ENCODE measurements around the gene MAP4K2.
A peak's percentile ranks its signal among the peaks of the same experiment; 100 is the strongest.

Gene MAP4K2

DNA sequence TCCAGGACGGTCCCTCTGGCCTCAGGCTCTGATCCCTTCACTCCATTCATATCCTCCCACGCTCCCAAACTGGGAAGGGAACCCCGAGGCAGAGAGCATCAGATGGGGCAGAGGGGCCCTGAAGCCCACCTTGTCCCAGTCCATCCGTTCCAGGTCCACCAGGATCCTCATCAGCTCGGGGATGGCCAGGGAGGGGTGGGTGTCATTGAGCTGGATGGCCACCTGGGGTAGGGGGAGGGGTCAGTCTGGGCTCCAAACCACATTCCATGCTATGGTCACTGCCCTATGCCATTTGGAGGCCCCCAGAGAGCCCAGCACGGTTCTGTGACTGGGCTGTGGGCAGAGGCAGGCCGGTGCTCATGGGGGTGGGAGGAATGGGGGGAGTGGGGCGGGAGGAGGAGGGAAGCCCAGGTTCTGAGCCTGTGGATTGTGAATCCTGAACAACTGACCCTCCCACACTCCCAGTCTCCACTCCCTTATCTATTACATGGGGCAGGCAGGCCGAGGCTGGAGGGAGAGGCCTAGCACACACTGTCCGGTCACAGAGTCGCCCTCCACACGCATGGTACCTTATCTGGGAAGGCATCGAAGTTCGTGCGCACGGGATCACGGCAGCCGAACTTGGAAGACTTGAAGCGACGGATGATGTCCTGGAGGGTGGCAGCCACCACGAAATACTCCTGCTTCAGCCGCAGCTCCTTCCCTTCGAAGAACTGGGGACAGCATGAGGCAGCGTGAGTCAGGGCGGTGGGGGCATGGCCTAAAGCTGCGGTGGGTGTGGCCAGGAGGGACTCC is 48.7 kb downstream of the MAP4K2 start:
- DNase-seq (ENCODE audit: low spot score), result no peak

- DNase-seq (ENCODE audit: low spot score), result no peak
Observed at GRCh38 chr11:64753380-64754123, 49.5 kb downstream of the MAP4K2 start.

DNA sequence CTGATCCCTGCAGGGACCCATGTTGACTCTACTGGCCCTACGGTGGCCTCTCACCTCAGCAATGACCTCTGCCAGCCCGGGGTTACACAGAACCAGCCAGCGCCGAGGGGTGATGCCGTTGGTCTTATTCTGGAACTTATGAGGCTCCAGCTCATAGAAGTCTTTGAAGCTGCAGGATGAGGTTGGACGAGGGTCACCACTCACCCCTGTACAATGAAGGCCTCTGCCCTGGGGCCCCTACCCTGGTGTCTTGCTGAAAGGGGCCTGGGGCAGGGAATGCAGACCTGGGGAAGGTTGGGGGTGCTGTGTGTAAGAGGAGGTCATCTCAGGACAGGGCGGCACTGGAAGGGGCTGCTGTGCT is 50.0 kb downstream of the MAP4K2 start:
- no peak for DNase-seq (ENCODE audit: low spot score)

DNA sequence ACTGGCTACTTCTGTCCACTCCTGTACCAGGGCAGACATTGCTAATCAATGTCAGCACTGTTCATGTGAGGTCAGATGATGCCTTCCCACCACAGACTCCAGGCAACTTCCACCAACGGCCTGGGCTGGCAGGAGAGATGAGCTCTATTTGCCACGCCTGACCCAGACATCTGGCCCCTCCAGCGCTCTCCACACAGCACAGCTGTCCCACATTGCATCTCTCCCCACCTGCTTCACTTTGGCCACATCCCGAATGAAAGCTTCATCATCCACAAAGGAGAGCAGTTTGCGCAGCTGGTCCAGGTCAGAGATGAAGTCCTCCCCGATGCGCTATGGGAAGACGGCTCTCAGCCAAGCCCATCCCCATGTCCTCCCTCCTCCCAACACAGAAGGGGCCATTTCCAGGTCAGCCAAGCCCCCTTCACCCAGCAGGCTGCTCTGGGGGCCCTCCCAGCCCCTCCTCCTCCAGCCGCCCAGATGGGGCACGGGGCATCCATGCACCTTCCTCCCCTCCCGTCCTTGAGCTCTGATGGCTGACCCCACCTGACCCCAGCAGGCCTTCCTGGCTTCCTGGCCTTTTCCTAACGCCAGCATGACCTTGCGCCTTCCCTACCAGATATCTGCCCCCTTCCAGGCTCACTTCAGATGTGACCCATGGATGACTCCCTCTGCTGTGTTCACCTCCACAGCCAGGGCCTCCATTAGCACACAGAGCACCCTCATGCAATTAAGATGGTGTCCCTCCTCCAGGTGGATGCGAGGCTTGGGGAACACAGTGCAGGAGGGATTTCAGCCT is 50.6 kb downstream of the MAP4K2 start:
- DNase-seq (ENCODE audit: low spot score), result no peak

DNA sequence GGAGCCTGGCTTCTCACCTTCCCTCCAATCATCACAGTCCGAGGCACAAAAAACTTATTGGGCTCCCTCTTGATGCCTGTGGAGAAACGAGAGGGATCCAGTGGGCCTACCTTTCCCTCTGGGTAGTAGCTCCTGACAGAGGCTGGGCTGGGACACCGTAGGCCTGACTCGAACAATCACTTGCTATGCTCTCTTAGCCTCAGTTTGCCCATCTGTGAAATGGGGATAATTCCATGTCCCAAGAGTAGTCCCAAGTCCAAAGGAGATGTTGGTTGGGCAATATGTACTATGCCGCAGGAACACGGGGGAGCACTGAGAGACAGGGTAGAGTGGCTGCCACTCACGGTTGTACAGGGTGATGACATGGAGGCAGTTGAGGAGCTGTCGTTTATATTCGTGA is 51.4 kb downstream of the MAP4K2 start:
- no peak for DNase-seq (ENCODE audit: low spot score)

- no peak for DNase-seq (ENCODE audit: low spot score)
Observed at GRCh38 chr11:64751136-64751535, 51.9 kb downstream of the MAP4K2 start.

- no peak for DNase-seq (ENCODE audit: low spot score)
Observed at GRCh38 chr11:64750361-64751054, 52.5 kb downstream of the MAP4K2 start.

DNA sequence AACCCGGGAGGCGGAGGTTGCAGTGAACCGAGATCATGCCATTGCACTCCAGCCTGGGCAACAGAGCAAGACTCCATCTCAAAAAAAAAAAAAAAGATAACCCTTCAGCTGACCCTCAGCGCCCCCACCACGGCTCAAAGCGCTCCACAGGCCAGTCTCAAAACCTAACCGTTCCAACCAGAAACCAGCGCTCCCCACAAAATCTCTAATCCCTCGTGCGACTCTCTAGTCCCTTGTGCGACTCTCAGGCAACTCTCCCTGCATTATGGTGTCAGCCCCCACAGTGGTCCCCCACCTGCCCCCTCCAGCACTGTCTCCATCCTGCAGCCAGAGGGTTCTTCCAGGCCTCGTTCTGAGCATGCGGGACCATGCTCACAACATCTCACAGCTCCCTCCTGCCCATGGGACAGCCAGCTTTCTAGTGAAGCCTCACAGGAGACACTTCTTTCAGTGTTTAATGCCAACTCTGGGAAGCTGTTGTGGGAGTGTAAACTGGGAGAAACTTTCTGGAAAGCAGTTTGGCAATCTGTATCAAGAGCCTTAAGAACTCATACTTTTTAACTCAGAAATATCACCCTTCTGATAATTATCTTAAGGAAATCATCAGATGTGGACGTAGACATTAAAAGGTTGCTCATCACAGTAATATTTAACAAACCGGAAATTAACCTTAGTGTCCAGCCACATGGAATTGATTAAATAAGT is 54.9 kb downstream of the MAP4K2 start:
- DNase-seq (ENCODE audit: low spot score), result no peak

GRCh38 chr11:64746486-64746885 is 56.5 kb downstream of the MAP4K2 start:
- no peak for DNase-seq (ENCODE audit: low spot score)

GRCh38 chr11:64745521-64746328 is 57.3 kb downstream of the MAP4K2 start:
- DNase-seq (ENCODE audit: low spot score), result peak; percentile 44

DNA sequence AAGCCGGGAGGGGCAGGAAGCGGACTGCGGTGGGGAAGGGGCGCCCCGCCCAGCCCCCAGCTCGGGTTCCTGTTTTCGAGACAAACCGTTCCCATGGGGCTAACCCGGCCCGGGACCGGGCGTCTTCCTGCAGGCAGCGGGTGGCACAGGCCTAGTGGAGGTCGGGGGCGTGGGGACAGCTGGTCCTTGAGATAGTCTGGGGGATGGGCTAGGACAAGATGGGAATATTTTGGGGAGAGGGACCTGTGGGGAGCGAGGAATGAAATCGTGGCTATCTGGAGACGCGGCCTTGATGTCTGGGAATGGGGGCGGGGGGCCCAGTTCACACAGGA is 57.9 kb downstream of the MAP4K2 start:
- no peak for DNase-seq (ENCODE audit: low spot score)

GRCh38 chr11:64744544-64745188 is 58.3 kb downstream of the MAP4K2 start:
- DNase-seq (ENCODE audit: low spot score), result no peak

DNA sequence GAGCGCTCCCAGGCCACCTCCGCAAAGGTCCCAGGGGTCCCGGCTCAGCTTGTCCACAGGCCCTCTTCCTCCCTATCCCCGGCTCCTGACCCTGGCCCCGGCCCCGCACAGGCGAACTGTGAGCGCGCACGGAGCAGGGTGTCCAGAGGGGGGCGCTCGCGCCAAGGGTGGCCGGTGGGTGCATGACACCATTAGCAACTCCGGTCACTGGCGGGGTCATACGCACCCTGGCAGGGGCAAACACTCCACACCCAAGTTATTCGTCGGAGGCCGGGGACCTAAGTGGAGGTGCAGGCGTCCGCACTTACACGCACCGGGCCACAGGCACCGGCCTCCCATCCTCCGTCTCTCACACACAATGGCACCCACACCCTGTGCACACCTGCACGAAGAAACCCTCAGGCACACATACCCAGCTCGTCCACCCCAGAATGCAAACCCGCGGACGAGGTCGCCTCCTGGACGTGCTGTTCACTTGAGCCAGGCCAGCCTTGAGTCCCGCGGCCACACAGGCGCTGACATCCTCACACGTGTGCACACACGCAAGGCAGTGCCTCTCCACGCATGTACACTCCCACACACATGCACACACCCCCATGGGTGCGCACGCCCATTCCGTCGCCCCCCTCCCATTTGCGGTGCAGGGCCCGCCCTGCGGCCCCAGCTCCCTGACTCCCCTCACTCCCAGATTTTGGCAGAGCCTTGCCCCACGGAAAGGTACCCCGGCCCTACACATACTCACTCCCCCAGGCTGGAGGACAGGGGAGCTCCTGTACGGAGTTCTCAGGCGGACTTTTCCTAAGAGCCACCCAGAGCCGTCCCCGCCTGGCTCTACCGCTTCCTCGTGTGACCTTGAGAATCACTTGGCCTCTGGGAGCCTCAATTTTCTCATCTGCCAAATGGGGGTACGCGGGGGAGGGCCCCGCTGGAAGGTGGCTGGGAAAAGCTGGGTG is 59.1 kb downstream of the MAP4K2 start, which contains the start of gene RASGRP2:
TSS of gene RASGRP2 (minus strand) at position 552 of the 953 bp plus-strand sequence. CDS start 1,276 bp downstream, outside the sequence.
- DNase-seq (ENCODE audit: low spot score), result no peak

GRCh38 chr11:64742889-64743590 is 60.0 kb downstream of the MAP4K2 start:
- DNase-seq (ENCODE audit: low spot score), result peak; percentile 71

DNA sequence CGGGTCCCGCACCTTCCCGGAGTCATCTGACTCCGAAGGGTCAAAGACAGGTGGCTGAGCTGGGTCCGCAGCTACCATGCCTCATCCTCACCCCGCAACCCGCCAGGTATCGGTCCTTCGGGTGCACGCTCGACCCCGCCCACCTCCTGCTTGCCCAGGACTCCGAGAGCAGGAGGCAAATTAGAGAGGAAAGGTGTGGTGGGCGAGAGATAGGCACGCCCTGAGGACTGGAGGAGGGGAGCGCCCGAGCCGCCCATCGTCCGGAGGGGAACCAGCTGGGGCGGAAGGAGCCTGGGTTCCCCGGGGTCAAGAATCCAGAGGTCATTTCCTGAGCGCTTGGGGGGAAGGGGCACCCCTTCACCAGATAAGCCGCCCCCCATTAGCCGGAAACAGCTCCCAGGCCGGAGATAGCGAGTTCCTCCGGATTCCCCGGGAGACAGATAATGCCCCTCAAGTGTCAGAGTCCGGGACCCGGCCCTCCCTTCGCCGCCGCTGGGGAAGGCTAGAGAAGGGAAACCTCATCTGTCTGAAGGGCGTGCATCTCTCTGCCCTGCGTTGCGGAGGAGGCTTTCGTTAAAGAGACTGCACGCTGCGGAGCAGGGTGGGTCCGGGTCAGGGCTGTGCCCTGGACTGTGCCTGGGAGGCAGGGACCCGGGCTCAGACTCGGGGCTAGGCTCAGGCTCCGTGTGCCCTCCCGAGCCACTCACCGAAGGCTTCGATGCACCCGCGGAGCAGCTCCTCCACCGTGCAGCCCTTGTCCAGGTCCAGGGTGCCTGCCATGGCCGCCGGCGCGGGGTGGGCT is 60.7 kb downstream of the MAP4K2 start:
- DNase-seq (ENCODE audit: low spot score), result no peak

- no peak for DNase-seq (ENCODE audit: low spot score)
Observed at GRCh38 chr11:64741375-64742086, 61.5 kb downstream of the MAP4K2 start.

DNA sequence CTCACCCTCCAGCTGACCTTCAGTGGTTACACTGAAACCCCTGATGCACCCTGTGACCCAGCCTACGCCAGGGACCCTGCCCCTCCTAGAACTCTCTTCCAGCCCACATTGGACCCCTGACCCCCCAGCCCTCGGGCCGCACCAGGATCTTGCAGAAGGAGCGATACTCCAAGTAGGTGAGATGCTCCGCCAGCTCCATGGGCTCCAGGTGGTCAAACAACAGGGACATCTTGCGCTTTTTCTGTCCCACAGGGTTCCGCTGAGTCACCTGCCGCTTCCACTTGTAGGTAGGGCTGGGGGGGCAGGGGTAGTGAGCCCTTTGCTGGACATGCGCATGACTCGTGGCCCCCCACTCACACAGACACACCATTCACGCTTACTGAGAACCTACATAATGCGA is 63.1 kb downstream of the MAP4K2 start:
- no peak for DNase-seq (ENCODE audit: low spot score)
